Neutrophil (primary cell): ENCODE data around the gene ADSL.

Source experiments
- H3K27ac ChIP-seq: fragments of 200-600 bp; sonication (generic); 2 replicates; pipeline ENCODE4 v1.5.1; 2016; ENCODE audit warnings: mild to moderate bottlenecking, moderate library complexity
- H3K27me3 ChIP-seq: fragments of 200-600 bp; sonication (generic); 2 replicates; pipeline ENCODE4 v1.6.0; 2016; ENCODE audit warnings: mild to moderate bottlenecking
- H3K36me3 ChIP-seq: fragments of 200-600 bp; sonication (generic); 2 replicates; pipeline ENCODE4 v1.5.1; 2017
- H3K4me1 ChIP-seq, 2 experiments: fragments of 200-600 bp in 1 of 2; sonication (generic) in 1 of 2; 1 replicate in 1 of 2; 2 replicates in 1 of 2; pipeline versions ENCODE4 v1.5.1 to v1.6.1; 2013 to 2016; ENCODE audit warnings: low read depth in 1 of 2, low read length in 1 of 2, mild to moderate bottlenecking in 1 of 2, moderate library complexity in 1 of 2; ENCODE audit not compliant: control insufficient read depth in 1 of 2, insufficient read depth in 1 of 2
- H3K4me3 ChIP-seq, 2 experiments: fragments of 200-600 bp in 1 of 2; sonication (generic) in 1 of 2; 1 replicate in 1 of 2; 2 replicates in 1 of 2; pipeline ENCODE4 v1.5.1; 2013 to 2016; ENCODE audit warnings: low read depth in 1 of 2, low read length in 1 of 2, mild to moderate bottlenecking in 1 of 2, moderate library complexity in 1 of 2
- H3K9me3 ChIP-seq: fragments of 200-600 bp; sonication (generic); 2 replicates; pipeline ENCODE4 v1.5.1; 2016
- CTCF ChIP-seq: fragments of 200-600 bp; sonication (generic); IDR thresholded peaks from 2 replicates; pipeline ENCODE4 v1.5.1; 2016; ENCODE audit warnings: antibody characterized with exemption

ADSL gene

GRCh38 chr22:40363059-40363458 is 16.8 kb downstream of the ADSL start:
- no peak overlapping the region for H3K4me3 ChIP-seq
- H3K9me3 ChIP-seq = no peaks in the 10 kb centered on the region
- no peaks in the 10 kb centered on the region for H3K4me1 ChIP-seq
- H3K27me3 ChIP-seq = no peaks in the 10 kb centered on the region
- H3K36me3 ChIP-seq = peaks cover 88% of the 10 kb centered on the region
- no peak for TF ChIP-seq CTCF
- H3K27ac ChIP-seq = no peak overlapping the region

DNA sequence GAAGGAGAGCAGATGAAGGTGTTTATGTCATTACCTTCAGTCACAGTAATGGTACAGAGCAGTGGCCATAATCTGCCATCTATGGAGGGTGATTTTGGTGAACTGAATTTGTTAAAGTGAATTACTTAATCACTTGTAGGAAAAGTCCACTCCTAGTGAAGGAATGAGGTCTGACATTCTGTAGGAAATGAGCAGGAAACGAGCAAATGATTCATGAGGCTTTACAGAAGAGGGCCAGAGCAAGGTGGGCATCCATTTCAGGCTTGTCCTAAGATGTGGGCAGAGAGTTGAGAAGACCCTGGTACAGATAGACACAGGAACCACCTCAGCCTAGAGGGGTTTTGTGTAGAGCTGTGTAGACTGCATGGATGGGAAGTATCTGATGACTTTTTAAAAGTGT is 18.1 kb downstream of the ADSL start:
- Histone ChIP-seq H3K4me3 (no peak overlapping the region), H3K27ac (no peak overlapping the region), H3K4me1 (no peaks in the 10 kb centered on the region), H3K9me3 (no peaks in the 10 kb centered on the region), H3K27me3 (no peaks in the 10 kb centered on the region), H3K36me3 (peaks cover 78% of the 10 kb centered on the region)
- no peak for TF ChIP-seq CTCF

GRCh38 chr22:40366068-40366467 is 19.8 kb downstream of the ADSL start:
- no peaks in the 10 kb centered on the region for H3K9me3 ChIP-seq
- H3K27me3 ChIP-seq = no peaks in the 10 kb centered on the region
- H3K4me1 ChIP-seq = peaks cover 3% of the 10 kb centered on the region in 2 experiments
- peaks cover 61% of the 10 kb centered on the region for H3K36me3 ChIP-seq
- TF ChIP-seq CTCF = no peak
- no peak overlapping the region for H3K4me3 ChIP-seq
- H3K27ac ChIP-seq = no peak overlapping the region

DNA sequence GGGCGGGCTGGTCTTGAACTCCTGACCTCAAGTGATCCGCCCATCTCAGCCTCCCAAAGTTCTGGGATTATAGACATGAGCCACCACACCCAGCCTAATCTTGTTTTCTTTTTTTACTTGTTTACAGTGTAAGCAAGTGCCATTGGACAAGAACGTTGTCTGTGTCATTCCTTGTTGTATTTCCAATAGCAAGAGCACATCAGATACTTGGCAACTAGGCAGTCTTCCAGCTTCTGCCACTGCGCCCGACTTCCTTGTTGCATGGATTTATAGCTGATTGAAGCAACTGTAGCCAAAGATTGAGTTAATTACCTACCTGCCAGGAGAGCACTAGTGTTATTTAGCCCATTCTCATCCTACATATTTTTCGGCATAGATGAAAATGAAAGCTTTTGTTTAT is 21.0 kb downstream of the ADSL start:
- no peak for TF ChIP-seq CTCF
- H3K27me3 ChIP-seq = no peaks in the 10 kb centered on the region
- peaks cover 6 to 7% of the 10 kb centered on the region in 2 experiments for H3K4me1 ChIP-seq
- no peaks in the 10 kb centered on the region for H3K9me3 ChIP-seq
- no peak overlapping the region for H3K27ac ChIP-seq
- no peak overlapping the region for H3K4me3 ChIP-seq
- H3K36me3 ChIP-seq = peaks cover 49% of the 10 kb centered on the region

- no peak overlapping the region for H3K27ac ChIP-seq
- H3K9me3 ChIP-seq = no peaks in the 10 kb centered on the region
- peaks cover 6 to 7% of the 10 kb centered on the region in 2 experiments for H3K4me1 ChIP-seq
- H3K4me3 ChIP-seq = no peak overlapping the region
- no peak for TF ChIP-seq CTCF
- H3K27me3 ChIP-seq = no peaks in the 10 kb centered on the region
- peaks cover 42% of the 10 kb centered on the region for H3K36me3 ChIP-seq
These were observed 21.7 kb downstream of the ADSL start for GRCh38 chr22:40368016-40368415.

DNA sequence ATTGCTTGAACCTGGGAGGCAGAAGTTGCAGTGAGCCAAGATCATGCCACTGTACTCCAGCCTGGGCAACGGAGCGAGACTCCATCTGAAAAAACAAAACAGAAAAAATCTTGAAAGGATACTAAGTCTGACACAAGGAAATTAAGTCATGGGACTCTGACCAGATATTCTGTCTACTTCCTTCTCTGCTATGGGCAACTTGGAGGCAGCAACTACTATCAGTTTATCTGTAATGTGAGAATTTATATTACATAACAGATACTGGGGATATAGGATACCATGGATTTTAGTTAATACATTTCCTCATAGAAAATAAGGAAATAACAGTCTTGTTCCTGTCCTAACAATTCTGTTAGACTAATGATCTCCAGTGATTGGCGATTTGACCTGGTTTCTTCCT is 22.5 kb downstream of the ADSL start:
- no peaks in the 10 kb centered on the region for H3K27me3 ChIP-seq
- H3K27ac ChIP-seq = no peak overlapping the region
- no peak for TF ChIP-seq CTCF
- no peaks in the 10 kb centered on the region for H3K9me3 ChIP-seq
- H3K36me3 ChIP-seq = peaks cover 42% of the 10 kb centered on the region
- H3K4me3 ChIP-seq = no peak overlapping the region
- peaks cover 6 to 7% of the 10 kb centered on the region in 2 experiments for H3K4me1 ChIP-seq
